MM.1S (cell line): ENCODE data around the gene PRKG1.

ENCODE experiments used
- DNase-seq: peaks from one replicate; pipeline ENCODE4 v3.0.0-alpha.2; 2015
- H2AFZ ChIP-seq: fragments of 300-600 bp; sonication (generic); 2 replicates; pipeline ENCODE4 v1.6.0; 2016; ENCODE audit warnings: antibody characterized with exemption, low read length
- H3F3A ChIP-seq: fragments of 300-600 bp; sonication (generic); 2 replicates; pipeline ENCODE4 v1.6.1; 2016; ENCODE audit warnings: mild to moderate bottlenecking, antibody characterized with exemption, low read length, moderate library complexity, mixed read lengths; ENCODE audit not compliant: insufficient read depth
- H3K27ac ChIP-seq: fragments of 300-600 bp; sonication (generic); 2 replicates; pipeline ENCODE4 v1.5.1; 2016; ENCODE audit warnings: mild to moderate bottlenecking, low read length
- H3K27me3 ChIP-seq: fragments of 300-600 bp; sonication (generic); replicated peaks from 2 replicates; pipeline ENCODE4 v1.6.0; 2016; ENCODE audit warnings: low read length; ENCODE audit not compliant: insufficient read depth
- H3K36me3 ChIP-seq: fragments of 300-600 bp; sonication (generic); replicated peaks from 2 replicates; pipeline ENCODE4 v1.6.1; 2016; ENCODE audit warnings: mild to moderate bottlenecking, low read length, mixed read lengths; ENCODE audit not compliant: insufficient read depth
- H3K4me1 ChIP-seq: fragments of 300-600 bp; sonication (generic); 2 replicates; pipeline ENCODE4 v1.6.1; 2016; ENCODE audit warnings: low read length, mixed read lengths
- H3K4me2 ChIP-seq: fragments of 300-600 bp; sonication (generic); 2 replicates; pipeline ENCODE4 v1.6.0; 2016; ENCODE audit warnings: low read depth, low read length
- H3K4me3 ChIP-seq: fragments of 300-600 bp; sonication (generic); 2 replicates; pipeline ENCODE4 v1.5.1; 2016; ENCODE audit warnings: low read length, mixed read lengths
- H3K79me2 ChIP-seq: fragments of 300-600 bp; sonication (generic); 2 replicates; pipeline ENCODE4 v1.6.1; 2016; ENCODE audit warnings: mixed run types, low read length, mixed read lengths
- H3K9ac ChIP-seq: fragments of 300-600 bp; sonication (generic); 2 replicates; pipeline ENCODE4 v1.6.1; 2016; ENCODE audit warnings: low read length, mixed read lengths
- H3K9me2 ChIP-seq: fragments of 300-600 bp; sonication (generic); replicated peaks from 2 replicates; pipeline ENCODE4 v1.6.1; 2016; ENCODE audit warnings: mild to moderate bottlenecking, low read length, mixed read lengths; ENCODE audit not compliant: insufficient read depth
- H3K9me3 ChIP-seq: fragments of 300-600 bp; sonication (generic); replicated peaks from 2 replicates; pipeline ENCODE4 v1.6.1; 2016; ENCODE audit warnings: mild to moderate bottlenecking, low read length, mixed read lengths; ENCODE audit not compliant: insufficient read depth
- H4K20me1 ChIP-seq: fragments of 300-600 bp; sonication (generic); 2 replicates; pipeline ENCODE4 v1.6.1; 2016; ENCODE audit warnings: mild to moderate bottlenecking, low read length, moderate library complexity, mixed read lengths; ENCODE audit not compliant: insufficient read depth
- CTCF ChIP-seq: fragments of 300-600 bp; sonication (generic); IDR thresholded peaks from 2 replicates; pipeline ENCODE4 v1.5.1; 2016; ENCODE audit warnings: antibody characterized with exemption, low read length, mixed read lengths
- EZH2 ChIP-seq: fragments of 300-600 bp; sonication (generic); optimal IDR thresholded peaks from 2 replicates; pipeline ENCODE3; 2017; ENCODE audit warnings: low read depth, mild to moderate bottlenecking, antibody characterized with exemption, low read length, mixed read lengths
- EZH2phosphoT487 ChIP-seq: fragments of 300-600 bp; sonication (generic); IDR thresholded peaks from 2 replicates; pipeline ENCODE4 v1.6.1; 2018; ENCODE audit warnings: antibody characterized with exemption, low read length

Gene PRKG1

DNA sequence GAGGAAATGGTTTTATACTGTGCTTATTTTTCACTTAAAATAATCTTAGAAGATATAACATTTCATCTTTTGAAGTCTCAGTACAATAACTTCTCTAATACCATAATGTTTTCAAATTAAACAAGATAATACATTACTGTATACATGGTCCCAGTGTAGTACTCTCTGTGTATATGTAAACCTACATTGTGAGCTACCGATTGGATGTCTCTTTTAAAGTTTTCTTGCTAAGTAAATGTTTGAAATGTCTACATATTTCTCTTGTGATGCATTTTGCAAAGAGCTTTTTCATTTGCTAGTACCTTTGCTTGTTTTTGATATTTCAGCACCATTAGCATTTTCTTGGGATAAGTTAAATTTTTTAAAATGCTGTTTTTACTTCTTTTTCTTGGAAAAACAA, 94.8 kb downstream of the PRKG1 start:
- H3K4me1 ChIP-seq: no peaks in the 10 kb centered on the region
- H3K9me3 ChIP-seq: no peaks in the 10 kb centered on the region
- H3K4me2 ChIP-seq: no peak overlapping the region
- no peak overlapping the region for H3K9ac ChIP-seq
- no peak for DNase-seq
- no peaks in the 10 kb centered on the region for H3K36me3 ChIP-seq
- no peak overlapping the region for H3K27ac ChIP-seq
- H3K4me3 ChIP-seq: no peak overlapping the region
- TF ChIP-seq CTCF (no peak), EZH2phosphoT487 (no peak), EZH2 (no peak)
- H4K20me1 ChIP-seq: no peaks in the 10 kb centered on the region
- H3K79me2 ChIP-seq: no peaks in the 10 kb centered on the region
- H3K27me3 ChIP-seq: no peaks in the 10 kb centered on the region
- H2AFZ ChIP-seq: no peak overlapping the region
- H3F3A ChIP-seq: no peaks in the 10 kb centered on the region
- H3K9me2 ChIP-seq: no peaks in the 10 kb centered on the region

DNA sequence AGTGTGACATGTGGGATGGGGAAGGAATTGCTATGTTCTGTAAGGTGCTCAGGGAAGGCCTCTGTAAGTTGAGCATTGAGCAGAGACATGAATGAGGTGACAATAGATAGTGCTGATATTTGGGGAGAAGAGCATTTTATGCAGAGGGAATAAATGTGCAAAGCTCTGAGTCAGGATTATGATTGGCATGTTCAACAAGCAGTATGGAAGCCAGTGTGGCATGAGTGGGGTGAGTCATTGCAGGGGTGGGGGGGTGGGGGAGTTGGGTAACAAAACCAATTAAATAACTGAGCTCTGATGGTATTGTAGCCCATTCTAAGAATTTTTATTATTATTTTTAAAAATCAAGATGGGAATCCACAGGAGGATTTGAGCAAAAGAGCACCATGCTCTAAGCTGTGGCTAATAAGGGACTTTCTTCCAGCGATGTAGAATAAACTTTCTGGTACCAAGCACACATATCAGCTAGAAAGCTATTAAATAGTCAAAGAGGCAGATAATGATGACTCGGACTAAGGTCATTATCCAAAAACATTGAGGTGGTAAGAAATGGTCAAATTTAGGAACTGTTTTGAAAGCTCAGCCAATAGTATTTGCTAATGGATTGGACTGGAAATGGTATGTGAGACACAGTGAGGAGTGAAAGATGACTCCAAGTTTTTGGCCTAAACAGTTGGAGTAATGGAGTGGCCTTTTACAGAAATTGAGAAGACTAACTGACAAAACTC, 96.4 kb downstream of the PRKG1 start:
- no peak overlapping the region for H3K4me3 ChIP-seq
- H3K27ac ChIP-seq: no peak overlapping the region
- H3K4me2 ChIP-seq: no peak overlapping the region
- no peak overlapping the region for H3K9ac ChIP-seq
- no peaks in the 10 kb centered on the region for H3K79me2 ChIP-seq
- TF ChIP-seq EZH2 (no peak), CTCF (no peak), EZH2phosphoT487 (no peak)
- H3K4me1 ChIP-seq: no peaks in the 10 kb centered on the region
- H2AFZ ChIP-seq: no peak overlapping the region
- H3K9me2 ChIP-seq: no peaks in the 10 kb centered on the region
- no peaks in the 10 kb centered on the region for H3K27me3 ChIP-seq
- no peaks in the 10 kb centered on the region for H3K9me3 ChIP-seq
- H4K20me1 ChIP-seq: no peaks in the 10 kb centered on the region
- H3F3A ChIP-seq: no peaks in the 10 kb centered on the region
- no peak for DNase-seq
- no peaks in the 10 kb centered on the region for H3K36me3 ChIP-seq

DNA sequence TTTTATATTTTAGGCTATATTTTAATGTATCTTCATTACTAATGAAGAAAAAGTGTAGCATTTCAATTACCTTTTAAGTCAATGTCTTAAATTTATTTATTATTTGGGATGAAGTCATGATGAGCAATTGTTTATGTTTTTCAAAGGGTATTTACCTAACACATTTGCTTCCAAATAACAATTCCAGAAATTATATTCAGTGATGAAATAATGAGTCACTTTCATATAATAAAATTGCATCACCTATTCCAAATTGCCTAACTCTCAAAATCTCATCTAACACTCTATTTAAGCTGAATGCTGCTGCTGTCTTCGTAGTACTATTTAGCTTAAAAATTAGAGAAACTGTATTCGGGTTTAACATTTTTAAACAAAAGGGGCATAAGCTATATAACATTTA, 97.7 kb downstream of the PRKG1 start:
- H3K27me3 ChIP-seq: no peaks in the 10 kb centered on the region
- no peak for DNase-seq
- no peaks in the 10 kb centered on the region for H3K9me2 ChIP-seq
- H3F3A ChIP-seq: no peaks in the 10 kb centered on the region
- no peaks in the 10 kb centered on the region for H3K9me3 ChIP-seq
- no peaks in the 10 kb centered on the region for H3K4me1 ChIP-seq
- TF ChIP-seq EZH2 (no peak), EZH2phosphoT487 (no peak), CTCF (no peak)
- H3K36me3 ChIP-seq: no peaks in the 10 kb centered on the region
- H3K4me3 ChIP-seq: no peak overlapping the region
- H3K27ac ChIP-seq: no peak overlapping the region
- H3K4me2 ChIP-seq: no peak overlapping the region
- no peak overlapping the region for H2AFZ ChIP-seq
- no peaks in the 10 kb centered on the region for H4K20me1 ChIP-seq
- no peaks in the 10 kb centered on the region for H3K79me2 ChIP-seq
- H3K9ac ChIP-seq: no peak overlapping the region
